ENCODE data around the gene SYTL1. TPM values are rescaled to one million over a fixed set of nuclear protein-coding genes. Genes with fewer than 3 reads are reported as not detected.

SYTL1 gene
- total and polyA plus RNA-seq, 7 donors, result 0.54 to 25.9 (median 2.4) TPM; not detected in 1

GRCh38 chr1:27306071-27306470 is 35.8 kb upstream of the SYTL1 start:
- H3K4me1 ChIP-seq, result peaks cover 0 to 4% (median 2%) of the 10 kb centered on the region in 4 donors
- H3K4me3 ChIP-seq, result no peak overlapping the region
- no peak overlapping the region for H3K27ac ChIP-seq
- H3K9me3 ChIP-seq, result no peaks in the 10 kb centered on the region
- peaks cover 0 to 56% (median 30%) of the 10 kb centered on the region in 4 donors for H3K36me3 ChIP-seq
- intact Hi-C loops (cut with DNase I), result loop anchor here (10.0 kb wide), 1 partner anchor 189 kb away; the partner anchor contains the start of gene WASF2
- no peaks in the 10 kb centered on the region for H3K27me3 ChIP-seq
- no peak for TF ChIP-seq CTCF (IDR thresholded peaks at IDR 0.05)
- TF ChIP-seq POLR2A (IDR thresholded peaks at IDR 0.05), result no peak
- TF ChIP-seq EP300 (IDR thresholded peaks at IDR 0.05), result no peak
- no peak for TF ChIP-seq POLR2AphosphoS5 (IDR thresholded peaks at IDR 0.05)
- DNase-seq, result no peak
- WGBS, 2 donors, result 92% methylated on average over 11 of the region's 11 CpGs

DNA sequence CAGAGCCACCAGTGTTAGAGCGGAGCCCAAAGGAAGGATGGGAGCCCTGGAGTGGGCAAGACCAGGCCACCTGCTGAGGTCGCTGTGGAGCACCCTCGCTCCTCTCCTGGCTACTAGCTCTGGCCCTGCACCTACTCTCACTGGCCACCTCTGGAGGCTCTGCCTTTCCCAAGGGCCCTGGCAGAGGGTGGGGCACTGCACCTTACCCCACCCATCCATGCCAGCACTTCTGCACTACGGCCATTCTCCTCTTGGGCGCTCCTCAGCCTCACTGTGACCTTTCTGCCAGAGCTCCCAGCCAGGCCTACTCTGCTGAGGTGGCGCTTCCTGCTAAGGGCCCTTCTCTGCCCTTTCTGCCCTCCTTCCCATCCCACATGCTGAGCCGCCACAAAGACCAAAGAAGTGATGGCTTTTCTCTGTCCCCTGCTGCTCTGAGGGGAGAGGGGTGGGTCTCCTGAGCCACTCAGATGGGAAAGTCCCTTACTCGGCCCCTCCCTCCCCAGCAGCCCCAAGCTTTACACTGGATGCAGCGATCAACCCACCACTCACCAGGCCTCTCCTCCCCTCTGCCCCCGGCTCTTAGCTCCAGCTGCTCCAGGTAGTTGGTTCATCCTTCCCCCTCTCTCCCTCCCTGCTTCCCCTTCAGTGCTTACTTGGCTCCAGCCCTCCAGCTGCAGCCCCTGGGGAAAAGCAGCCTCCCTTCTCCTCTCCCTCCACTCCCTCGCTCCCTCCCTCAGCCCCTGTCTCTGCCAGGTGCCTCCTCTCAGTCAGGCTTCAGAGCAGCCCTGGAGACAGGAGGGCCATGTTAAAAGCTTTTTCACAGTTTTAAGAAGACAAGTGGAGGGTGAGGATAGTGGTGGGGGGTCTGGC is 34.7 kb upstream of the SYTL1 start:
- 80 to 85% methylated on average over 11 of the region's 11 CpGs for WGBS, 2 donors
- intact Hi-C loops (cut with DNase I), result loop anchor here (10.0 kb wide), 1 partner anchor 188 kb away; the partner anchor contains the start of gene WASF2
- Histone ChIP-seq H3K4me1 (no peaks in the 10 kb centered on the region), H3K27ac (no peak overlapping the region), H3K9me3 (no peaks in the 10 kb centered on the region), H3K27me3 (no peaks in the 10 kb centered on the region), H3K36me3 (peaks cover 0 to 45% (median 27%) of the 10 kb centered on the region in 4 donors), H3K4me3 (no peak overlapping the region)
- no peak for DNase-seq
- TF ChIP-seq POLR2AphosphoS5 (IDR thresholded peaks at IDR 0.05) (peak in 1 of 4 donors; percentile 7), EP300 (IDR thresholded peaks at IDR 0.05) (no peak)

GRCh38 chr1:27307874-27308598 is 33.8 kb upstream of the SYTL1 start:
- Histone ChIP-seq H3K9me3 (no peaks in the 10 kb centered on the region), H3K36me3 (peaks cover 0 to 36% (median 21%) of the 10 kb centered on the region in 4 donors), H3K27me3 (no peaks in the 10 kb centered on the region), H3K4me3 (no peak overlapping the region), H3K27ac (no peak overlapping the region), H3K4me1 (no peaks in the 10 kb centered on the region)
- TF ChIP-seq EP300 (IDR thresholded peaks at IDR 0.05), result no peak
- no peak for TF ChIP-seq POLR2AphosphoS5 (IDR thresholded peaks at IDR 0.05)
- no peak for TF ChIP-seq POLR2A (IDR thresholded peaks at IDR 0.05)
- TF ChIP-seq CTCF (IDR thresholded peaks at IDR 0.05), result no peak
- DNase-seq, result no peak
- WGBS, 2 donors, result 86 to 94% methylated on average over 6 of the region's 6 CpGs
- intact Hi-C loops (cut with DNase I), result loop anchor here (10.0 kb wide), 1 partner anchor 187 kb away; the partner anchor contains the start of gene WASF2

DNA sequence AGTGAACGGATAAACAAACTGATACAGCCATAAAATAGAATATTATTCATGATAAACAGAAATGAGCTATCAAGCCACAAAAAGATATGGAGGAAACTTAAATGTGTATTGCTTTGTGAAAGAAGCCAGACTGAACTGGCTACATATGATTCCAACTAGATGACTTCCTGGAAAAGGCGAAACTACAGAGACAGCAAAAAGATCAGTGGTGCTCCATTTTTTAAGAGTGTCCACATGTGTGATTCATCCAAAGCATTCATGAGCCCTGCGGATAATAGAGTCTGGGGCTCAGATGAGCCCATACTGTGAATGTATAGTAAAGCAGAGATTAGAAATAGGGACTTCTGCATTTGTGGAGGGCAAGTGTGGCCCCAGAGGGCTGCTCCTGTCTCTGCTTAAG is 27.7 kb upstream of the SYTL1 start:
- Histone ChIP-seq H3K4me3 (no peak overlapping the region), H3K27me3 (no peaks in the 10 kb centered on the region), H3K4me1 (no peaks in the 10 kb centered on the region), H3K9me3 (no peaks in the 10 kb centered on the region), H3K27ac (no peak overlapping the region), H3K36me3 (peaks cover 0 to 3% (median 0%) of the 10 kb centered on the region in 4 donors)
- no peak for TF ChIP-seq POLR2A (IDR thresholded peaks at IDR 0.05)
- no peak for TF ChIP-seq EP300 (IDR thresholded peaks at IDR 0.05)
- TF ChIP-seq CTCF (IDR thresholded peaks at IDR 0.05), result no peak
- TF ChIP-seq POLR2AphosphoS5 (IDR thresholded peaks at IDR 0.05), result no peak
- 50 to 75% methylated on average over 3 of the region's 3 CpGs for WGBS, 2 donors
- intact Hi-C loops (cut with DNase I), result no loop called here
- no peak for DNase-seq

GRCh38 chr1:27314737-27315136 is 27.1 kb upstream of the SYTL1 start:
- no peak for DNase-seq
- Histone ChIP-seq H3K27me3 (no peaks in the 10 kb centered on the region), H3K4me3 (no peak overlapping the region), H3K9me3 (no peaks in the 10 kb centered on the region), H3K4me1 (no peaks in the 10 kb centered on the region), H3K36me3 (peaks cover 0 to 3% (median 0%) of the 10 kb centered on the region in 4 donors), H3K27ac (no peak overlapping the region)
- TF ChIP-seq POLR2A (IDR thresholded peaks at IDR 0.05), result no peak
- no peak for TF ChIP-seq POLR2AphosphoS5 (IDR thresholded peaks at IDR 0.05)
- TF ChIP-seq EP300 (IDR thresholded peaks at IDR 0.05), result no peak
- no peak for TF ChIP-seq CTCF (IDR thresholded peaks at IDR 0.05)
- intact Hi-C loops (cut with DNase I), result no loop called here
- 26 to 56% methylated on average over 2 of the region's 2 CpGs for WGBS, 2 donors
